GM18507 (cell line): ENCODE results near the gene HS3ST6.
"Not testable (repeated sequence)": the region's sequence is repeated elsewhere in the genome, so short reads cannot be mapped to it uniquely, and the experiment has no call there.

Experiments used
- DNase-seq: peaks from one replicate; pipeline ENCODE4 v3.0.0; 2011; ENCODE audit warnings: low read depth; ENCODE audit not compliant: insufficient read length; ENCODE audit errors: extremely low spot score
- FAIRE-seq: peaks from 2 replicates; lab custom pipeline; 2011; peaks lifted over from hg19 to GRCh38; lab: Jason Lieb, UNC

The HS3ST6 gene

DNA sequence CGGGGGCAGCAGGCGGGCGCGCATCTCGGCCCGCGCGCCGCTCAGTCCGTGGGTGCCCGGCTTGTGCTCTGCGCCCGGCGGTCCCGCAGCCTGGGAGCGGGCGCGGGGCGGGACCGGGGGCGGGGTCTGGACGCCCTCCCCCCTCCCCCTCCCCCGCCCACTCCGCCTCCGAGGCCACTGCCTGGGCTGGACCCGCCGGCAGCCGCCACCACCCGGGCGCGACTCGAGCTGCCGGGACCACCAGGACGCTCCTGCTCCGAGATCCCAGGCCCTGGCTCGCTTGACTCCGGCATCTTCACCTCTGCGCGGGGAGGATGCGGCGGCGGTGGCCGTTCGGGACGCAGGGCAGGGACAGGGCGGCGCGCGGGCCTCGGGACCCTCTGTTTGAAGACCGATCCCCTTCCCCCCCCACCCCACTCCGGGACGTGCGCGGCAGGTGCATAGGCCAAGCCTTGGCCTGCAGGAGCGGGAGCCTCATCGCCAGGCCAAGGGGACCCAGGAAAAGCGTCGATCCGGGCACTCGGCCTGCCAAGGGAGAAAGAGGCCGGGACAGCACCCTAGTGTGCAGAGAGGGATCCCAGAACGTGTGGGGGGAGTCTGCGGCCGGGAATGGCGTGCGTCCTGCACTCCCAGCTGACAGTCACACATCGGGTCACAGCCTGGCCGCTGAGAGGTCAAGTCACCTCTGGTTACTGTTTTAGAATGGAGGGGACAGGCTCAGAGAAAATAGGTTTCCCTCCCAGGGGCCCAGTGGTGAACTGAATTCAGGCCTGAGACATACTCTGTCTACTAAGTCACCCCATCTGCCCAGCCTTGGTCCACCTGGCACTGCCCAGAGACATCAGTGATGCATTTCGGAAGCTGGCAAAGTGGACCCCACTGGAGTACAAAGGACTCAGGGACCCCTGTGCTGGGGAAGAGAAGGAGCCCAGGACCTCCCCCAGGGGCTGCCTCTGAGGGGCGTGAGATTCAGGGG lies at the start of gene HS3ST6:
HS3ST6 (minus strand) TSS at position 65 of the 976 bp plus-strand sequence. CDS start 92 bp downstream, outside the sequence.
- DNase-seq (no peak), FAIRE-seq (no peak)

GRCh38 chr16:1966460-1966859 lies 48.2 kb upstream of the HS3ST6 start, which contains the start of gene RNF151:
RNF151 (plus strand) TSS chr16:1966856; CDS start chr16:1966882, 26 bp downstream.
- FAIRE-seq (no peak), DNase-seq (no peak)

GRCh38 chr16:1965396-1966001 lies 47.3 kb upstream of the HS3ST6 start:
- DNase-seq (no peak), FAIRE-seq (no peak)

DNA sequence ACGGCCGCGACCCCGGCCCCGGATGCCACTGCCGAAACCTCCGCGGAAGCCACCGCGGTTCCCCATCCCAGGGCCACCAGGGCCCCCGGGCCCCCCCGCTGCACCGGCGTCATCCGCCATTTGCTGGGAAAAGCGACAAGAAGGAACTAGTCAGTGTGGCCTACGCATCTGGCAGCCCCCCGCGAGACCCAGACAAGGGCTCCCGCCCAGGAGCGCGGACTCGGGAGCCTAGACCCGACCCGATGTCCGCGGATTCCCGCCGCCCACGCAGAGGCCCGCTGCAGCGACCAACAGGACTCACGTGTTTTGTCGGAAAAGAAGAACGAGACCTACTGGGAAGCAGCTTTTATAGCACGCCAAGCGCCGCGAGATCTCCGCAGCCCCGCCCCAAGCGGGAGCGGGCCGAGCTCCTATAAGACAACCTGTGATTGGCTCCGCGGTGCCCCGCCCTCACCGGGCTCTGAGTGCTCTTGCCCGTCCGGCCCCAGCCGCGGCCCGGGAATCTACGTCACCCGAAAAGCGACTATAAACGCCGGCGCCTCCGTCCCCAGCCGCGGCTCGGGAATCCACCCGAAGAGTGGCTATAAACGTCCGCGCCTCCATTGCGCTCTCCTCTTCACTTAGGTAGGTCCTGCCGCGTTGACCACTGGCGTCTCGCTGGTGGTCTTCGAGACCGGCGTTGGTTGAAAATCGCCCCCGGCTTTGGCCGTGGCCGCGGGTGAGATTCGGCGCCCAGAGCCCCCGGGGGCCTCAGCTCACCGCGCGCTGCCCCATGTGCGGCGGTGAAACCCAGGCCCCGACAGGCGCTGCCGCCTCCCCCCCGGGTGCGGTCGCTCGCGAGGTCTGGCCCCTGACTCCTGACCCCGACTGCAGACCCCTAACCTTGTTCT lies 46.5 kb upstream of the HS3ST6 start, which contains the start of gene RPS2:
RPS2 (minus strand) TSS at position 321 of the 890 bp plus-strand sequence; CDS start at position 120, 201 bp downstream.
- DNase-seq (peak; percentile 100), FAIRE-seq (peak; percentile 99)

DNA sequence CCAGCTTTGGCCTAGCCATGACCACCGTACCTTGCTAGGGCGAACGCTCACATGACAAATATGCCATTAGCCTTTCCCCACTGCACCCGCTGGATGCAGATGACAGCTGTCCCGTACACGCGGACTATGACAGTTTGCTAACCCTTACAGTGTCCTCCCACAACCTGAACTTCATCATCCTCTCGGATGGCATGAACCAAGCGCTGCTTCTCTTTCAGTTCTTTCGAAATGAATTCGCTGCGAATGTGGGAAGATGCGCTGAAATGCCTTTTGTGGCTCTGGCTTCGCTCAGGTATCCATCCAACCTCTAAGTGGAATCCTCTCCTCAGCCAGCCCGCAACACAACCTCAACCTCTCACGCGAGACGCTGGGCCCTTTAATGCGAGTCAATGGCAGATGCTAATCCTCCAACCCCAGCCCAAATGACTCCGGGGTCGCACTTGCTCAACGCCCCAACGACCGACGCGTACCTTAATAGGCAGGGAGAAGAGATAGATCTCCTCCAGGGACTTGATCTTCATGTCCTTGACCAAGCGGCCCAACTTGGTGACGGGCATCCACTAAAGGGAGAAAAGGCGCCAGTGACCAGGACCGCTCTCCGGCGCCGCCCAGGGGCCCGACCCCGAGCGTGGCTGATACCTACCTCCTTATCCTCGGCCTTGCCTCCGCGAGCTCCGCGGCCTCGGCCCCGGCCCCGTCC lies 45.7 kb upstream of the HS3ST6 start:
- FAIRE-seq (no peak), DNase-seq (no peak)

DNA sequence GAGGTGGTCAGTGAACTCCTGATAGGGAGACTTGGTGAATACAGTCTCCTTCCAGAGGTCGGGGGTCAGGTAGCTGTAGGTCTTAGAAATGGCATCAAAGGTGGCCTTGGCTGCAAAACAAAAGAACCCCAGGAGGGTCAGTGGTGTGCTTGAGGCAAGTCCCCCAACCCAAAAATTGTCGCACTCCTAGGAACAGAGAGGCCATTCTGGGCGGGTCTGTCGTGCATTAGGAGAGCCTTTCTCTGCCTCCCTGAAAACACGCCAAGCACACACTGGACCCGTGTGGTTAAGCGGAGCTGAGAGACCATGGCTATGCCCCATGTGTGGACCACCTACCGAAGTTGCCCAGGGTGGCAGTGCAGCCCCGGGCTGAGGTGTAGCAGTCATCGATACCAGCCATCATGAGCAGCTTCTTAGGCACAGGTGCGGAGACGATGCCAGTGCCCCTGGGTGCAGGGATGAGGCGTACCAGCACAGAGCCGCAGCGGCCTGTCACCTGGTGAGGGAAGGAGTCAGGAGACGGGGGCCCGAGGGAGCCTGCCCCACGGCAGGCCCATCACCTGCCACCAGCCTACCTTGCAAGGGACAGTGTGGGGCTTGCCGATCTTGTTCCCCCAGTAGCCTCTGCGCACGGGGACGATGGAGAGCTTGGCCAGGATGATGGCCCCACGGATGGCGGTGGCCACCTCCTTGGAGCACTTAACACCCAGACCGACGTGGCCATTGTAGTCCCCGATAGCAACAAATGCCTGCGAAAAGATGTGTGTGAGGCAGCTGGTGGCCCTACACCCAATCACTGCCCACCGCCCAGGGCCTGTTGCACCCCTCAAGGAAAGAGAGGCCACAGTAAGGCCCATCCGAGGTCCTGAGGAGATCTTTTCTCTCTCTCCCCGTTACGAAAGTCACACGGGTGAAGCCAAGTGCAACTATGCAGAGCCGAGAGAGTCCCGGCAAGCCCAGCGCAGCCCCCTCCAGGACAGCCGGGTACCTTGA lies 44.2 kb upstream of the HS3ST6 start:
- not testable (repeated sequence) for FAIRE-seq

GRCh38 chr16:1961651-1962067 lies 43.4 kb upstream of the HS3ST6 start:
- DNase-seq (no peak), FAIRE-seq (no peak)

More for the DNA sequence above, 44.2 kb upstream of the HS3ST6 start:
- DNase-seq, result not testable (repeated sequence)

- DNase-seq (no peak), FAIRE-seq (peak; percentile 73)
Measured at GRCh38 chr16:1960665-1961630, 42.7 kb upstream of the HS3ST6 start.

DNA sequence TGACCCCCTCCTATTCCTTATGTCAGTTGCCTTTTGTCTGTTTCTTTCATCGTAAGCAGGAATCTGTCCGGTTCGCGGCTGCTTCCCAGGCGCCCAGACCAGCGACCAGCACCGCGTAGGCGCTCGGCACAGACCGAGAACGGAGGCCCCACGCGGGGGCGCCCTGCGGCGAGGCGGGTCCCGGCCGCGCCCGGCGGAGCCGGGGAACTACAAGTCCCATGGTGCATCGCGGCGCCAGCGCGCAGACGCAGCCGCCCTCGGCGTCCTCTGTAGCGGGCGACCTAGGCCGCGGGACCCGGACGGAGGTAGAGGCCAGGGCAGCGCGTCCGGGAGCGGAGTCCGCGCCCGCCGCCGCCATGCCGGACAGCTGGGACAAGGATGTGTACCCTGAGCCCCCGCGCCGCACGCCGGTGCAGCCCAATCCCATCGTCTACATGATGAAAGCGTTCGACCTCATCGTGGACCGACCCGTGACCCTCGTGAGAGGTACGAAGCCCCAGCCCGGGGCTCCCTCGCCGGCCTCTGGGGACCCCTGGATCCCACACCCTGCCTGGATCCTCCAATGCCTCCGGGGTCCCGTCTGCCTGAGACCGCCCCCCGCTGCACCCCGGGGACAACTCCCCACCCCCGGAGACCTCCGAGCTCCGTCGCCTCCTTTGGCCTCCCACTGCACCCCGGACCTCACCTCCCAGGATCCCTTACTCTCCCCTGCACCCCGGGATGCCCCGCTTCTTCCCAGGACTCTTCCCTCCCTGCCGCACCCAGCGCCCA lies 41.2 kb upstream of the HS3ST6 start, which contains the start of gene NDUFB10:
NDUFB10 (plus strand) TSS at position 270 of the 771 bp plus-strand sequence; CDS start at position 357, 87 bp downstream.
- FAIRE-seq (peak; percentile 90), DNase-seq (peak; percentile 83)

DNA sequence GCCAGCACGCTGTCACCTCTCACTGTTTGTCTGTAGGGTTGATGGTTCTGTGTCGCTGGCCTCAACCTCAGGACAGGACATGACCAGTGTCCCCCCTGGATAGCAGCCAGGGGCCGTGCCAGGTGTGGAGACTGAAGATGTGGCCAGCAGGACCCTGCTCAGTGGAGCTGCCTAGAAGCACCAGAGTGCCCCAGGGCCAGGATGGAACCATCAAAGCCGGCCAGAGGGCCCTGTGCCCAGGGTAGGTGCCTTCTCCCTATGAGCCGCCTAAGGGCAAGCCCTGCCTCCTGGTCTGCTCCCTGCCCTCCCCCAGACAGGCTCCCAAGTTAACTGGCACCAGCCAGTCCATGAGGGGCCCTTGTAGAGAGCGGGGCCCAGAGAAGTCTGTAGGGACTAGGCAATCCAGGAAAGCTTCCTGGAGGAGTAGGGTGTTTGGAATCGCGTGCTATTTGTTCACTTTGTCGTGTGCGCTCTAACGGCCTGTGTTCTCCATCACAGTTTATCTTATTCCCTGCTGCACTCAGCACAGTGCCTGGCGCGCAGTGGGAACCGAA lies 40.6 kb upstream of the HS3ST6 start:
- no peak for DNase-seq
- FAIRE-seq, result no peak

GRCh38 chr16:1958143-1958491 lies 39.9 kb upstream of the HS3ST6 start:
- FAIRE-seq, DNase-seq: not testable (repeated sequence)

DNA sequence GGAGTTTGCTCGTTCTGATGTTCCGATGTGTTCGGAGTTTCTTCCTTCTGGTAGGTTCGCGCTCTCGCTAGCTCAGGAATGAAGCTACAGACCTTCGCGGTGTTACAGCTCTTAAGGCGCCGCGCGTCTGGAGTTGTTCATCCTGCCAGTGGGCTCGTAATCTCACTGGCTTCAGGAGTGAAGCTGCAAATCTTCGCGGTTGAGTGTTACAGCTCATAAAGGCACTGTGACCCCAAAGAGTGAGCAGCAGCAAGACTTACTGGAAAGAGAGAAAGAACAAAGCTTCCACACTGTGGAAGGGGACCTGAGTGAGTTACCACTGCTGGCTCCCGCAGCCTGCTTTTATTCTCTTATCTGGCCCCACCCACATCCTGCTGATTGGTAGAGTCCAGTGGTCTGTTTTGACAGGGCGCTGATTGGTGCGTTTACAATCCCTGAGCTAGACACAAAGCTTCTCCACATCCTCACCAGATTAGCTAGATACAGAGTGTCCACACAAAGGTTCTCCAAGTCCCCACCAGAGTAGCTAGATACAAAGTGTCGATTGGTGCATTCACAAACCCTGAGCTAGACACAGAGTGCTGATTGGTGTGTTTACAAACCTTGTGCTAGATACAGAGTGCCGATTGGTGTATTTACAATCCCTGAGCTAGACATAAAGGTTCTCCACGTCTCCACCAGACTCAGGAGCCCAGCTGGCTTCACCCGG lies 39.4 kb upstream of the HS3ST6 start:
- not testable (repeated sequence) for DNase-seq, FAIRE-seq

- DNase-seq (no peak), FAIRE-seq (no peak)
Measured at GRCh38 chr16:1953734-1954133, 35.5 kb upstream of the HS3ST6 start.

DNA sequence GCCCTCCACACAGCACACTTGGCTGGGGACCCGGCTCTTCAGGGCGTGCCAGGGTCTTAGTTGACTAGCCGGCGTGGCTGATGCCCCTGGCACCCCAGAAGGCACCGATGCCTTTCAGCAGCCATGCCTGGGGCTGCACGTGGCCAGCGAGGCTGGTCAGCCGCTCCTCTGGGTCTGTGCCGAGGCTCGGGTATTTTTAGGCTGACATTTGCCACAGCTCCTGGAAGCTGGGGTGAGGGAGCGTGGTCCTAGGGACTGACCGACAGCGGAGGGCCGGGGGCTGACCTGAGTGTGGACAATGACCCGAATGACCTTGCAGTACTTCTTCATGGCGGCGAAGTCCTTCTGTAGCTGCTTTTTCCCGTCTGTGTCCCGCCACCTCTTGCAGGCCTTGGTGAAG lies 32.3 kb upstream of the HS3ST6 start:
- FAIRE-seq, result no peak
- DNase-seq, result no peak

GRCh38 chr16:1950047-1950446 lies 31.8 kb upstream of the HS3ST6 start:
- FAIRE-seq, result no peak

More at GRCh38 chr16:1950047-1950446, 31.8 kb upstream of the HS3ST6 start:
- DNase-seq, result no peak
